ENCODE data around the gene GPR45. TPM values are rescaled to one million over a fixed set of nuclear protein-coding genes. Genes with fewer than 3 reads are reported as not detected.

Gene GPR45
- total and polyA plus RNA-seq, 2 of the 13 experiments (the other 11 are each of a cell fraction or from before 2014, with no cell fraction given): not detected

GRCh38 chr2:105194022-105194675 is 47.4 kb upstream of the GPR45 start:
- H3K27ac ChIP-seq (ENCODE audit: extremely low read length, insufficient read depth, low read length): no peak overlapping the region
- ChIA-PET CTCF (ENCODE audit: low intra/inter-chr PET ratio, low total read pairs) (no interaction called here), POLR2A (no interaction called here)
- no peak for ATAC-seq
- in situ Hi-C loops (cut with HindIII; ENCODE audit: extremely low pct_ligation_motif_present, low pct_unique_long_range_greater_than_20kb): no loop called here
- no peak for DNase-seq (ENCODE audit: low spot score)
- peaks cover 8% of the 10 kb centered on the region for H3K9me3 ChIP-seq (ENCODE audit: low read length)
- H3K4me2 ChIP-seq (ENCODE audit: low read depth, low read length): no peak overlapping the region
- H3K4me3 ChIP-seq (replicated peaks in 1 of 3; ENCODE audit: insufficient read depth in 1 of 3, low read depth in 2 of 3, low read length in 3 of 3): no peak overlapping the region
- BruUV-seq (replicated peaks): no TSS peak
- no peaks in the 10 kb centered on the region for H3K79me2 ChIP-seq (ENCODE audit: insufficient read depth, low read length)
- peaks cover 0 to 20% of the 10 kb centered on the region in 2 experiments; a peak in 2 of 5 replicates for H3K27me3 ChIP-seq (ENCODE audit: control insufficient read depth in 1 of 2, insufficient read depth in 2 of 2, low read length in 2 of 2)
- H3K9ac ChIP-seq (ENCODE audit: insufficient read depth, low read depth, low read length): no peak overlapping the region
- FAIRE-seq: no peak
- H3K4me1 ChIP-seq (ENCODE audit: insufficient read depth, low read length): no peaks in the 10 kb centered on the region
- WGBS (ENCODE audit: low lambda C conversion rate): 10% methylated on average over 14 of the region's 14 CpGs
- H2AFZ ChIP-seq (ENCODE audit: low read length): no peak overlapping the region
- H4K20me1 ChIP-seq (ENCODE audit: insufficient read depth, low read length): no peaks in the 10 kb centered on the region
- H3K36me3 ChIP-seq (replicated peaks in 1 of 2; ENCODE audit: control insufficient read depth in 1 of 2, insufficient read depth in 2 of 2, low read length in 2 of 2): no peaks in the 10 kb centered on the region
- no peak for TF ChIP-seq SNAI1 (CRISPR knock-in tag; IDR thresholded peaks at IDR 0.05; ENCODE audit: borderline replicate concordance)
- intact Hi-C loops (cut with micrococcal nuclease; ENCODE audit: unreplicated experiment): no loop called here

- ChIA-PET POLR2A (no interaction called here), CTCF (ENCODE audit: low intra/inter-chr PET ratio, low total read pairs) (no interaction called here)
- Histone ChIP-seq H2AFZ (ENCODE audit: low read length) (no peak overlapping the region), H3K4me2 (ENCODE audit: low read depth, low read length) (no peak overlapping the region), H3K9me3 (ENCODE audit: low read length) (no peaks in the 10 kb centered on the region), H3K9ac (ENCODE audit: insufficient read depth, low read depth, low read length) (no peak overlapping the region), H4K20me1 (ENCODE audit: insufficient read depth, low read length) (no peaks in the 10 kb centered on the region), H3K27me3 (ENCODE audit: control insufficient read depth in 1 of 2, insufficient read depth in 2 of 2, low read length in 2 of 2) (peaks cover 0 to 26% of the 10 kb centered on the region in 2 experiments; a peak in 2 of 5 replicates), H3K79me2 (ENCODE audit: insufficient read depth, low read length) (no peaks in the 10 kb centered on the region), H3K4me3 (replicated peaks in 1 of 3; ENCODE audit: insufficient read depth in 1 of 3, low read depth in 2 of 3, low read length in 3 of 3) (no peak overlapping the region), H3K36me3 (replicated peaks in 1 of 2; ENCODE audit: control insufficient read depth in 1 of 2, insufficient read depth in 2 of 2, low read length in 2 of 2) (no peaks in the 10 kb centered on the region), H3K4me1 (ENCODE audit: insufficient read depth, low read length) (no peaks in the 10 kb centered on the region), H3K27ac (ENCODE audit: extremely low read length, insufficient read depth, low read length) (no peak overlapping the region)
- FAIRE-seq (no peak), ATAC-seq (no peak), DNase-seq (ENCODE audit: low spot score) (no peak)
- 56% methylated on average over 4 of the region's 4 CpGs for WGBS (ENCODE audit: low lambda C conversion rate)
- TF ChIP-seq SMC3 (IDR thresholded peaks at IDR 0.05; ENCODE audit: low read length) (no peak), SMAD3 (CRISPR knock-in tag; IDR thresholded peaks at IDR 0.05) (no peak)
- in situ Hi-C loops (cut with HindIII; ENCODE audit: extremely low pct_ligation_motif_present, low pct_unique_long_range_greater_than_20kb) (no loop called here), intact Hi-C loops (cut with micrococcal nuclease; ENCODE audit: unreplicated experiment) (no loop called here)
- no TSS peak for BruUV-seq (replicated peaks)
These were observed 44.9 kb upstream of the GPR45 start for GRCh38 chr2:105196651-105197050.
